NB4 (cell line): Measurements from ENCODE around the gene LTBP2.

Experiments
- DNase-seq: peaks from one replicate; pipeline ENCODE4 v3.0.0; 2010; ENCODE audit warnings: low read depth
- H3K4me3 ChIP-seq: one replicate; pipeline ENCODE4 v1.5.1; 2011; ENCODE audit warnings: mild to moderate bottlenecking, low read depth, low read length, moderate library complexity
- MYC ChIP-seq: IDR thresholded peaks from 2 replicates; pipeline ENCODE4 v1.6.1; 2011; ENCODE audit warnings: low read depth, low read length
- POLR2A ChIP-seq: IDR thresholded peaks from 2 replicates; pipeline ENCODE4 v1.6.1; 2011; ENCODE audit warnings: mild to moderate bottlenecking; ENCODE audit not compliant: insufficient read length; ENCODE audit errors: extremely low read depth
- TF ChIP-seq, protein P1 (sequence below): IDR thresholded peaks from 2 replicates; pipeline ENCODE4 v1.6.1; 2011; ENCODE audit warnings: low read depth, low read length
- TF ChIP-seq, protein P2 (sequence below): IDR thresholded peaks from one replicate; pipeline ENCODE4 v1.5.1; 2012; ENCODE audit warnings: low read depth, low read length

The LTBP2 gene

DNA sequence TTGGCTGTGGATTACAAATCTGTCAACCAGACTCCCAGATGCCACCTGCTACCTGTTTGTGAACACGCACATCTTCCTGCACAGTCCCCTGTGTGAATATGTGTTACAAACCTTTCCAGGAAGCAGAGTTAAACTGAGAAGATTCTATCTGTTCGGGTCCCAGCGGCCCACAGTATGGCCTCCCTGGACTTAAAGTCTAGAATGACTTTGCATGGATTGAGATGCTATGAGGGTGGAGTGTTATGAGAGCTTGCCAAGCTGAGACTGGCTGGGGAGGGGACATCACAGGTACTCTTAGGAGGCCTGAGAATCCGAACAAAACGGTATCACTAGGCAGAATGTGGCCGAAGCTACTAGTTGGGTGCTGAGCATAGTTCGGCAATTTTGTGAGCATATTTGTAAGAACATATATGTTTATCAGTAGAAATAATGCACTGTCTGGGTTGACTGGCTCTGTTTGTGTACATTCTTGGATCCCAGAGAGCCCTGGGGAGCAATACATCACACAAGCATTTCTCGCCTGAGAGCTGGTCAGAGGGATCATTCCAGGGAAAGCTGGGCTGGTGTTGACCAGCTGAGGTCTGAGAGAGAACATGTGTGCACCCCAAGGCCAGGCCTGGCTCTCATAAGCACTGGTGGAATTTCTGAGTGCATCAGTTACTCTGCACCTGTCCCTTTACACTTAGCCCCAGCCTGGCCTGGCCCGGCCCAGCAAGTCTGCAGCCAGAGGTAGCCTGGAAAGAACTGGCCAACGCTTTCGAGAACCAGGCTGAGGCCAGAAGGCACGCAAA, 29.8 kb upstream of the LTBP2 start:
- TF ChIP-seq POLR2A (no peak), MYC (no peak)
- TF ChIP-seq, protein P1, sequence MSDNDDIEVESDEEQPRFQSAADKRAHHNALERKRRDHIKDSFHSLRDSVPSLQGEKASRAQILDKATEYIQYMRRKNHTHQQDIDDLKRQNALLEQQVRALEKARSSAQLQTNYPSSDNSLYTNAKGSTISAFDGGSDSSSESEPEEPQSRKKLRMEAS, result no peak
- TF ChIP-seq, protein P2, sequence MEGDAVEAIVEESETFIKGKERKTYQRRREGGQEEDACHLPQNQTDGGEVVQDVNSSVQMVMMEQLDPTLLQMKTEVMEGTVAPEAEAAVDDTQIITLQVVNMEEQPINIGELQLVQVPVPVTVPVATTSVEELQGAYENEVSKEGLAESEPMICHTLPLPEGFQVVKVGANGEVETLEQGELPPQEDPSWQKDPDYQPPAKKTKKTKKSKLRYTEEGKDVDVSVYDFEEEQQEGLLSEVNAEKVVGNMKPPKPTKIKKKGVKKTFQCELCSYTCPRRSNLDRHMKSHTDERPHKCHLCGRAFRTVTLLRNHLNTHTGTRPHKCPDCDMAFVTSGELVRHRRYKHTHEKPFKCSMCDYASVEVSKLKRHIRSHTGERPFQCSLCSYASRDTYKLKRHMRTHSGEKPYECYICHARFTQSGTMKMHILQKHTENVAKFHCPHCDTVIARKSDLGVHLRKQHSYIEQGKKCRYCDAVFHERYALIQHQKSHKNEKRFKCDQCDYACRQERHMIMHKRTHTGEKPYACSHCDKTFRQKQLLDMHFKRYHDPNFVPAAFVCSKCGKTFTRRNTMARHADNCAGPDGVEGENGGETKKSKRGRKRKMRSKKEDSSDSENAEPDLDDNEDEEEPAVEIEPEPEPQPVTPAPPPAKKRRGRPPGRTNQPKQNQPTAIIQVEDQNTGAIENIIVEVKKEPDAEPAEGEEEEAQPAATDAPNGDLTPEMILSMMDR, result no peak
- no peak overlapping the region for H3K4me3 ChIP-seq
- no peak for DNase-seq

- H3K4me3 ChIP-seq, result no peak overlapping the region
- TF ChIP-seq POLR2A (no peak), MYC (no peak)
- TF ChIP-seq, protein P2, result no peak
- TF ChIP-seq, protein P1, result no peak
- DNase-seq, result no peak
These were observed 26.9 kb upstream of the LTBP2 start for GRCh38 chr14:74638966-74639365.

DNA sequence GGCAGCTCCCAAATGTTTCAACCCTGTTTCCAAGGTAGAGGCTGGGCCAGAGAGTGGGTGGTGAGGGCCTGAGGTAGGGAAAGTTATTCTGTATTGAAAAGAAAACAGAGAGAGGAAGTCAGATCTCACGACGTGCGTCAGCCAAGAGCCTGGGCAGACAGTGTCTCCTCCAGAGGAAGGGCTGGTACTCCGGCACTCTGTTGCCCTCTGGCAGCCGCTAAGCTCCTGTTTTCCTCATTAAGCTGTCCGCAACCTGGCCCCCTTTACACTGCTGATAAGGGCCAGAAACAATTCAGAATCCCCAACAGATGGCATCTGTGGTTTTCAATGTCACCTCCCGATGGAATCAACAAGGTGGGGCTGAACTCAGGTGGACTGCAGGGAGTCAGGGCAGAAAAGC, 26.0 kb upstream of the LTBP2 start:
- DNase-seq, result no peak
- TF ChIP-seq, protein P2, result no peak
- TF ChIP-seq MYC, result no peak
- TF ChIP-seq, protein P1, result no peak
- no peak for TF ChIP-seq POLR2A
- H3K4me3 ChIP-seq, result no peak overlapping the region

DNA sequence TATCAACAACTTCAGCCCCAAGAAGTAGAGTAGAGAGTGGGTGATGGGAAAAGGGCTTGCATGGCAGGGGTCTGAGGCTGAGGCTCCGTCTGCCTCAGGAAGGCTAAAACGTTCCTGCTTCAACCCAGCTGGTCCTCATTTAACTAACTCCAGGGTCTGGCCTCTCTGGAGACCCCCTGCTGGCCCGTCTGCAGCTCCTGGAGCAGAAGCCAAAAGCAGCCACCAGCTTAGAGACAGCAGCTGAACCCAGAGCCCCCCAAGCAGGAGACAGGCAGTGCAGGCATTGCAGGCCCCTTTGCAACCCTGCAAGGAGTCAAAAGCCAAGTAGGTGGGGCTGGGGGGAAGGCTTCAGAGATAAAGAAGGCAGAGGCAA, 25.1 kb upstream of the LTBP2 start:
- DNase-seq, result no peak
- no peak overlapping the region for H3K4me3 ChIP-seq
- TF ChIP-seq POLR2A (no peak), MYC (no peak)
- TF ChIP-seq, protein P1, result no peak
- TF ChIP-seq, protein P2, result no peak

DNA sequence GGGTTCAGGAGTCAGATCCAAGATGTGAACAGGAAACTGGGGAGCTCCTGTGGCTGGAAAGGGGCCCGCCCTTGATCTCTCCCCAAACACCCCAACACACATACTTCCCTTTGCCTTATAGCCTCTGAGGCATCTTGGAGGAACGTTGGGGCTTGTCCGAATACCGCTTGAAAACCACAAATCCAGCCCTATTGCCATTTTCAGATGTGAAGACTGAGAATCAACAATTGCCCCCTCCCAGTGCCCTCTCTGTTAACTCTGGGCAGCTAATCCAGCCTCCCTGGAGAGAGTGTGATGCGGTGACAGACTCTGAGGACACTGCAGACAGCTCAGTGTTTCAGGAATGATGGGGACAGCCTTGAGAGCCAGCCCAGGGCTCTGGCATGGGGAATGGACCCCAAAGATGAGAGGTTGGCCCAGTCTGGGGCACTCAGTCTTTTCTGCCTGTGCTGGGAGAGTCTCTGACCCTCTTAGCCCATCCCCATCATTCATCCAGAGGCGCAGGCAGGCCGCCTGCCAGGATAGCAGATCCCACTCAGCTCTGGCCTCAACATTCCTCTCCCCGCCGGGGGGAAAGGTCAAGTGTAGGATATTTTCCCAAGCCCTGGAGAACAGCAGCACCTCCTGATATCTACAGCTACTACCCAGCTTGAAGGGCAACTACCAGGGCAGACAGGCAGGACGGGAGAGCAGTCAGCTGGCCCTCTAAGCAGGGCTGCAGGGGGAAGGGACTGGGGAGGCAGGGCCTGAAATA, 24.6 kb upstream of the LTBP2 start:
- DNase-seq, result no peak
- H3K4me3 ChIP-seq, result no peak overlapping the region
- TF ChIP-seq, protein P1, result no peak
- no peak for TF ChIP-seq MYC
- TF ChIP-seq, protein P2, result no peak
- no peak for TF ChIP-seq POLR2A
